WTC11 (cell line): ENCODE measurements around the gene OTUD4. TPM values are rescaled to one million over a fixed set of nuclear protein-coding genes. Genes with fewer than 3 reads are reported as not detected.
A peak's percentile ranks its signal among the peaks of the same experiment; 100 is the strongest.

ENCODE experiments used
- CREB1 ChIP-seq: sonication (generic); formaldehyde crosslinking; IDR thresholded peaks from 2 replicates; pipeline ENCODE4 v1.8.0; 2023; ENCODE audit warnings: mild to moderate bottlenecking, missing genetic modification reagents
- CREM ChIP-seq: sonication (generic); formaldehyde crosslinking; IDR thresholded peaks from 2 replicates; pipeline ENCODE4 v1.8.1; 2022; ENCODE audit warnings: mild to moderate bottlenecking, missing genetic modification reagents, moderate library complexity
- E2F4 ChIP-seq: sonication (generic); formaldehyde crosslinking; IDR thresholded peaks from 2 replicates; pipeline ENCODE4 v1.8.1; 2022; ENCODE audit warnings: low read depth, mild to moderate bottlenecking, moderate library complexity, missing genetic modification reagents, borderline replicate concordance
- ERG ChIP-seq: fragments of 250-450 bp; sonication (Bioruptor Pico); IDR thresholded peaks from 2 replicates; pipeline ENCODE4 v1.8.0; 2021; ENCODE audit warnings: mild to moderate bottlenecking
- FOXJ3 ChIP-seq: sonication (generic); formaldehyde crosslinking; IDR thresholded peaks from 2 replicates; pipeline ENCODE4 v1.9.0; 2021; ENCODE audit warnings: missing genetic modification reagents, mild to moderate bottlenecking, borderline replicate concordance
- FOXK1 ChIP-seq: sonication (generic); formaldehyde crosslinking; IDR thresholded peaks from 2 replicates; pipeline ENCODE4 v1.8.0; 2022; ENCODE audit warnings: mild to moderate bottlenecking, moderate library complexity, missing genetic modification reagents
- FOXP1 ChIP-seq: sonication (generic); formaldehyde crosslinking; IDR thresholded peaks from 2 replicates; pipeline ENCODE4 v1.8.0; 2022; ENCODE audit warnings: missing genetic modification reagents, mild to moderate bottlenecking, moderate library complexity, borderline replicate concordance
- JUN ChIP-seq: sonication (generic); formaldehyde crosslinking; IDR thresholded peaks from 2 replicates; pipeline ENCODE4 v1.8.0; 2023; ENCODE audit warnings: mild to moderate bottlenecking, missing genetic modification reagents
- NFYB ChIP-seq: sonication (generic); formaldehyde crosslinking; conservative IDR thresholded peaks from 2 replicates; pipeline ENCODE4 v1.8.0; 2022; ENCODE audit warnings: low read depth, missing genetic modification reagents
- NR3C1 ChIP-seq: sonication (generic); formaldehyde crosslinking; conservative IDR thresholded peaks from 2 replicates; pipeline ENCODE4 v1.8.1; 2023; ENCODE audit warnings: low read depth, mild to moderate bottlenecking, missing genetic modification reagents
- OVOL2 ChIP-seq: fragments of 250-450 bp; sonication (Bioruptor Pico); IDR thresholded peaks from 2 replicates; pipeline ENCODE4 v1.9.0; 2021; ENCODE audit warnings: mild to moderate bottlenecking, borderline replicate concordance
- PREB ChIP-seq: sonication (generic); formaldehyde crosslinking; IDR thresholded peaks from 2 replicates; pipeline ENCODE4 v1.8.1; 2022; ENCODE audit warnings: mild to moderate bottlenecking, missing genetic modification reagents, moderate library complexity, borderline replicate concordance
- SP1 ChIP-seq: sonication (generic); formaldehyde crosslinking; conservative IDR thresholded peaks from 2 replicates; pipeline ENCODE4 v1.8.1; 2022; ENCODE audit warnings: missing genetic modification reagents
- ZBTB21 ChIP-seq: sonication (generic); formaldehyde crosslinking; IDR thresholded peaks from 2 replicates; pipeline ENCODE4 v1.8.1; 2023; ENCODE audit warnings: mild to moderate bottlenecking, missing genetic modification reagents, borderline replicate concordance
- ZNF138 ChIP-seq: sonication (generic); formaldehyde crosslinking; conservative IDR thresholded peaks from 2 replicates; pipeline ENCODE4 v1.8.1; 2022; ENCODE audit warnings: mild to moderate bottlenecking, moderate library complexity, missing genetic modification reagents
- ZNF219 ChIP-seq: sonication (generic); formaldehyde crosslinking; IDR thresholded peaks from 2 replicates; pipeline ENCODE4 v1.8.0; 2023; ENCODE audit warnings: missing genetic modification reagents, mild to moderate bottlenecking, borderline replicate concordance
- ZNF232 ChIP-seq: sonication (generic); formaldehyde crosslinking; IDR thresholded peaks from 2 replicates; pipeline ENCODE4 v1.8.0; 2022; ENCODE audit warnings: mild to moderate bottlenecking, missing genetic modification reagents
- ZNF263 ChIP-seq: sonication (generic); formaldehyde crosslinking; IDR thresholded peaks from 2 replicates; pipeline ENCODE4 v1.8.1; 2022; ENCODE audit warnings: low read depth, mild to moderate bottlenecking, moderate library complexity, missing genetic modification reagents
- ZNF281 ChIP-seq: sonication (generic); formaldehyde crosslinking; IDR thresholded peaks from 2 replicates; pipeline ENCODE4 v1.8.0; 2023; ENCODE audit warnings: mild to moderate bottlenecking, missing genetic modification reagents
- ZNF396 ChIP-seq: fragments of 250-450 bp; sonication (Bioruptor Pico); IDR thresholded peaks from 2 replicates; pipeline ENCODE4 v1.8.0; 2021; ENCODE audit warnings: mild to moderate bottlenecking, moderate library complexity, borderline replicate concordance
- ZNF425 ChIP-seq: fragments of 250-450 bp; sonication (Bioruptor Pico); conservative IDR thresholded peaks from 2 replicates; pipeline ENCODE4 v1.9.0; 2021; ENCODE audit warnings: mild to moderate bottlenecking
- ZNF532 ChIP-seq: fragments of 250-450 bp; sonication (Bioruptor Pico); IDR thresholded peaks from 2 replicates; pipeline ENCODE4 v1.9.0; 2021; ENCODE audit warnings: mild to moderate bottlenecking, borderline replicate concordance
- ZSCAN18 ChIP-seq: fragments of 250-450 bp; sonication (Bioruptor Pico); IDR thresholded peaks from 2 replicates; pipeline ENCODE4 v2.1.2; 2022; ENCODE audit warnings: mild to moderate bottlenecking, moderate library complexity
- total RNA-seq: library from RNA; stranded (reverse); gene quantifications from 3 replicates; pipeline ENCODE4 v1.2.3, GENCODE V29; 2021

Gene OTUD4
- total RNA-seq, 1 experiment from 2014 or later: 44.6 TPM

- no peak for TF ChIP-seq ZNF425 (CRISPR knock-in tag)
- no peak for TF ChIP-seq ZNF396
- peak; percentile 94; the same call in 1 of the 2 replicates for TF ChIP-seq ZBTB21 (CRISPR knock-in tag)
- peak; percentile 99 for TF ChIP-seq CREM (CRISPR knock-in tag)
- no peak for TF ChIP-seq ZNF263
- TF ChIP-seq CREB1: peak; percentile 76; the same call in 1 of the 2 replicates
- no peak for TF ChIP-seq FOXJ3 (CRISPR knock-in tag)
- peak; percentile 91; the same call in 1 of the 2 replicates for TF ChIP-seq NR3C1 (CRISPR knock-in tag)
- TF ChIP-seq PREB: no peak
- no peak for TF ChIP-seq E2F4
- TF ChIP-seq OVOL2 (CRISPR knock-in tag): no peak
- peak; percentile 66; the same call in 1 of the 2 replicates for TF ChIP-seq ZNF138 (CRISPR knock-in tag)
- peak; percentile 86 for TF ChIP-seq SP1 (CRISPR knock-in tag)
- TF ChIP-seq FOXK1 (CRISPR knock-in tag): peak; percentile 58
- no peak for TF ChIP-seq ERG (CRISPR knock-in tag)
- no peak for TF ChIP-seq ZSCAN18
- peak; percentile 96 for TF ChIP-seq ZNF232 (CRISPR knock-in tag)
- no peak; the same call in 1 of the 2 replicates for TF ChIP-seq FOXP1
- TF ChIP-seq ZNF281: no peak
- TF ChIP-seq ZNF532: no peak
- TF ChIP-seq JUN (CRISPR knock-in tag): no peak; the same call in 1 of the 2 replicates
- TF ChIP-seq NFYB (CRISPR knock-in tag): no peak
- no peak for TF ChIP-seq ZNF219 (CRISPR knock-in tag)
These were observed 82.3 kb downstream of the OTUD4 start, which contains the start of the genes ABCE1 and ANAPC10 (continued) for GRCh38 chr4:145097821-145098674.
